ENCODE measurements around the gene PDK2.

PDK2 gene

GRCh38 chr17:50134206-50135110 is 39.3 kb downstream of the PDK2 start:
- no peak for DNase-seq (ENCODE audit: low read depth in 1 of 2, low spot score in 1 of 2)

DNA sequence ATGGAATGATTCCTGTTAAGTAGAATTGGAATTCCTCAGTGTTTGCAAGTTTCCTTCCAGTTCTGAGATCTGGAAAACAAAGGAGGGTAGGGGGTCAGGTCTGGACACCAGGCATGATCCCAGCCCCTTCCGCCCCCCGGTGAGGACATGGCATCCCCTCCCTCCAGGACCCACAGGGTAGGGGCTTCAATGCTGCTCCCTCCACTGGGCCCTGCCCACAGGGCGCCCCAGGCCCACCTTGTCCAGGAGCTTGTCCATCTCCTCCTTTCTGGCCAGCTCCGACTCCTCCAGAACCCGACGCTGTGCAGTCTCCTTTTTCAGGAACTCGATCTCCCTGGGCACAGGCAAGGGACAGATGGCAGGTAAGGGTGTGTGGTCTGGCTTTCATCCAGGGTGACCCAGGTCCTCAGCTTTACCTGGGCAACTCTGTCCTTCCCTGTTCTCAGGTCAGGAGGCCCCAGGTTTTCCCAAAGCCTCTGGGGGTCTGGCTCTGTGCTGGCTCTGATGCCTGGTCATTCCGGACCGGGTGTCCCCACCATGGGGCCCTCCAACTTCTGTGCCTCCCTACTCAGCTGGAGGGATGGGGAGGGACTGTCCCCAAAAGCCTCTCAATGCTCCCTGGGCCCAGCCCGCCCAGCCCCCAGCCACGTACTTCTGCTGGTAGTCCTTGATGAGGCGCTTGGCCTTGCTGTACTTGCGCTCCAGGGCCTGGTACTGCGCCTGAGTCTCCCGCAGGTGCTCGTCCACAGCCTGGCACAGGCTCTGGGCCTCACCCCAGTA is 40.4 kb downstream of the PDK2 start:
- no peak for DNase-seq (ENCODE audit: low read depth in 1 of 2, low spot score in 1 of 2)

DNA sequence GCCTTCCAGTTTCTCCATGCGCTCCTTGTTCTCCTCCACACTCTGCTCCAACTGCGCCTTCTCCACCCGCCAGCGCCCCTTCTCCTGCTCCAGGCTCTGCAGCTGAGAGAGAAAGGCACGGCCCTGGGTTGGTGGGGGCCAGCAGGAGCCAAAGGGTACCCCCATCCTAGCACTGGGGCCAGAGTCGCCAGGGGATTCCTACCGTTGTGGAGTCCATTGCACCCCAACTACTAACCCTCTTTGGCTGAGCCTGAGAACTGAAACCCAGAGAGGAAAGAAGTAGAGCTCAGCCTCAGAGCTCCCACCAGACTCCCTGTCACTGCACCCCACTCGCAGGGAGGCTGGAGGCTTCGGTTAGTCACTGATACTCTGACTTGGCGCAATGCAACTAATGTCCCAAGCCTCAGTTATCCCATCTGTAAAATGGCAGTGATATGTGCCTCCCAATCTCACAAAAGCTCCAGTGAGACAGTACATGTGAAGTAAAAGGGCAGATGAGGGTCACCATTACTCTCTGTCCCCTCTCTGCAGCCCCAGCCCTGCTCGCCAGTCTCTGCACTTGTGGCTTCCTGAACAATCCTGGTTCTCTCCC is 41.0 kb downstream of the PDK2 start:
- no peak for DNase-seq (ENCODE audit: low read depth in 1 of 2, low spot score in 1 of 2)

DNA sequence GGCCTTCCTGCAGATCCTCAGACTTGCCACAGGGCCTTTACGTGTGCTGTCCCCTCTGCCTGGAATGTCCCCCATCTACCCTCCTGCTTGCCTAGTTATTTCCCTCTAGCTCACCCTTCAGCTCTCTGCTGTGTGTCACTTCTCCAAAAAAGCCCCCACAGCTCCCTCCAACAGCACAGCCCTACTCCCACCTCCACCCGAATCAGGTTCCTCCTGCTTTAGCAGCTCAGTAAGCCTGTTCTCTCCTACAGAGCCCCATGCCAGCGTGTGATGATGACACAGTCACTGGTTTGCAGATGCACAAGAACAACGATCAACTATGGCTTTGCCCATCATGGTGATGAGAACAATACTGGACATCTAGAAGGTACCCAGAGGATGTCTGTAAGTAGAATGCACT is 41.9 kb downstream of the PDK2 start:
- DNase-seq (ENCODE audit: low read depth in 1 of 2, low spot score in 1 of 2): no peak

DNA sequence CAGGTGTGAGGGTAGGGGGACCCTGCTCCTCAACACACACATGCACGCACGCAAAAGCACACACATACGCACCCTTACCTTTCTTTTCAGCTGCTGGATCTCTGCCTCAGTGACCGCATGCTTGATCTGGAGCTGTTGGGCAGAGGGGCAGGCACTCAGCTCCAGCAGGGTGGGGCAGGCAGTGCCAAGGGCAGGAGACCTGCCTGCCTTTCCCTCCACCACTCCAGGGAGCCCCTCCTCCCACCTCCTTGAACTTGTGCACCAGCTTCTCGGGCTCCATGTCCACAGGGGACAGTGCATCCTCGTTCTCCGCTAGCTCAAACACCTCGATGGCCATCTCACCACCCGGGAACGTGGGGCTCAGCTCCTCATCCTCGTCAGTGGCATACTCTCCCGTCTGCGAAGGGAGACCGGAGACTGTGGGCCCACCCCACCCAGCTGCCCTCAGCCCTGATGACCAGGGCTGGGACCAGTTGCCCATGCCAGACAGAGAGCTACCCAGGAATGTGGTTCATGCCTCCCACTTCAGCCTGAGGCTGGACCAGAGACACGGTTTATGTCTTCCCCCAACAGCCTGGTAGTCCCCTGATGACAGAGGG is 44.1 kb downstream of the PDK2 start:
- DNase-seq (ENCODE audit: low read depth in 1 of 2, low spot score in 1 of 2): no peak

GRCh38 chr17:50139950-50140885 is 45.1 kb downstream of the PDK2 start:
- peak; percentile 67 to 70 for DNase-seq (ENCODE audit: low read depth in 1 of 2, low spot score in 1 of 2)

DNA sequence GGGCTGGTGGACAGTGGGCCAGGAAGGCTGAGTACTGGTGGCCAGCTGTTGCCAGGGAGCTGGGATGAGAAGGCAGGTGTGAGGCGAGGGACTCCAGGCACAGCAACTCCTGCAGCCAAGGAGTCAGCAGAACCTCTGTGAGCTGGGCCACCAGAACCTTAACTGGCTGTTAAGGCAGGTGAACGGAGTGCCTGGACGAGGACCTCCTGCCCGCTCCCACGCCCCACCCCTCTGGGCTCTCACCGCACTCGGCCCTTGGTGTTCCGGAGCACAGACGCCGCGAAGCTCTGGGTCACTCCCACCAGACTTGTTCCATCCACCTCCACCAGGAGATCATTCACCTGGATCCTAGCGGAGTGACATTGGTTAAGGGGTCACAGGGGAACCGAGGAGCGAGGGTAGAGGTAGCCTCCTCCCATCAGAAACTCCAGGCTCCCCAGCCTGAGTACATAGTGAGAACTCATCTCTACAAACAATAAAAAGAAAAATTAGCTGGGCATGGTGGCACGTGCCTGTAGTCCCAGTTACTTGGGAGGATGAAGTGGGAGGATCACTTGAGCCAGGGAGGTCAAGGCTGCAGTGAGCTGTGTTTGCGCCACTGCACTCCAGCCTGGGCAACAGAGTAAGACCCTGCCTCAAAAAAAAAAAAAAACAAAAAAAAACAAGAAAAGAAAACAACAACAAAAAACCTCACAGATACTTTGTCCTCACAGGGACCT is 46.0 kb downstream of the PDK2 start:
- DNase-seq (ENCODE audit: low read depth in 1 of 2, low spot score in 1 of 2): no peak

- no peak for DNase-seq (ENCODE audit: low read depth in 1 of 2, low spot score in 1 of 2)
Observed at GRCh38 chr17:50141745-50142110, 46.6 kb downstream of the PDK2 start.

GRCh38 chr17:50143461-50144176 is 48.5 kb downstream of the PDK2 start:
- no peak for DNase-seq (ENCODE audit: low read depth in 1 of 2, low spot score in 1 of 2)

DNA sequence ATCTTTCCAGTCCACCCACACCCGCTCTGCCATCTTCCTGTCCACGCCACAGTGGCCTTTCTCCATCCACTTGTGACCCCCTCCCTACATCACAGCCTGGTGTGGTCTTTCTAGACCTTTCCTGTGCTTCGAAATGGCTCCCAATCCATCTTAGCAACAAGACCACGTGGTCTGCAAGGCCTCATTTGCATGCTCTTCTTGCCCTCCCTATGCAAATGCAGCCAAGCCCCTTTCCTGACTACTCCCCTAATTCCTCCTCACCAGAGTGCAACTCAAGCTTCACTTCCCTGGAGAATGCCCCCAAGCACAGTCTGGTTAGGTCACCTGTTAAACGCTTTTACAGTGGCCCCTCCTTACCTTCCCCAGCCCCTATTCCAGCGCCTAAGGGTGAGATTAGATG is 49.2 kb downstream of the PDK2 start:
- no peak for DNase-seq (ENCODE audit: low read depth in 1 of 2, low spot score in 1 of 2)

DNA sequence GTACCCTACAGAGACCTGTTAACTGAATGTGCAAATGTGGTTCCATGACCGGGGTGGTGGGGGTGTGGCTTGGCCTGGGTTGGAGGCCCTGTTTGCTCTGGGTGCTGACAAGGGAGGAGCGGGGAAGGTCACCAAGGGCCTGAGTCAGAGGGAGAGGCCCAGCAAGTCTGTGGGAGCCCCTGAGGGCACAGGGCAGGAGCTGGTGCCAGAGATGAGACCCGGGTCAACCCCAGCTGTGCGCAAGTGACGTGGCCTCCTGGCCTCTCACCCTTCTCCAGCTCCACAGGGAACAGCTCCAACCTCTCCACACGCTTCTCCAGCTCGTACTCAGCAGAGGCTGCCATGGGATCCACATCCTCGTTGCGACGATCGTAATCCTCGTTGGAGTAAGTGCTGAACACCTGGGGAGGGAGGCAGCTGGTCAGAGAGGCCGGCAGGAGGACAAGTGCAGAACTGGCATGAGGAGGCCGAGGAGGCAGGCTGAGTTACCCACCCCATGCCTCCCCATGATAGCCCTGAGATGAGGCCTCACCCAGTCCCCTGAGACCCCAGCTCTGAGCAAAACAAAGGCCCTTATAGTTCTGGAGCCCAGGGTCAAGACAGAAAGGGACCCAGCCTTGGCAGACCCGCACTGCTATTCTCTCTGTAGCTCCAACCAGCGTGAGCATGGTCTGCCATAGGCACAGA is 49.8 kb downstream of the PDK2 start:
- no peak for DNase-seq (ENCODE audit: low read depth in 1 of 2, low spot score in 1 of 2)

DNA sequence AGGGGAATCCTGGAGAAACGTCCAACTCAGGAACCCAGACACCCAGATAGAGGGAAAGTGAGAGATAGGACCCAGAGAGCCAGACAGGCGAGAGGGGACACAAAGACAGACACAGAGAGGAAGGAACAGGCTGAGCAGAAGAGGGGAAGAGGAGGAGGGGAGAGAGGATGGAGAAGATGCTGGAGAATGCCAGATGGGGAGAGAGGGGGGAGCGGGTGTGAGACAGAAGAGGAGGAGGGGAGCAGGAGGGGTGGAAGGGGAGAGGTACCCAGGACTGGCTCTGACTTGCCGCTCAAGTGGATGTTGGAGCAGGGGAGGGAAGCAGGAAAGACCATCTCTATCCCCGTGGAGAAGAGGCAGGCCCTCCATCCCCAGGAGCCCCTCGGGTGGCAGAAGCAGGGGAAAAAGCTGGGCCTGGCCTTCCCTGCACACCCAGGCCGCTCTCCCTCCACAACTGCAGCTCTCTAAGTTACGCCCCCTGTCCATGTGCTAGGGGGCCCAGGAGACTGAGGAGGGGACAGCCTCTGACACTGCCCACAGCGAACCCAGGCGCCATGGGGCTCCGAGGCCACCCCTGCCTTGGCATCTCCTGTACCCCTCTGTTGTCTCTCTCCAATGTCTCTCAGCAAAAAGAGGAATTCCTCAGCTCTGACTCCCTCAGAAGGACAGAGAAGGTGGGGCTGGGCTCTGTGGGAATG is 50.5 kb downstream of the PDK2 start:
- no peak for DNase-seq (ENCODE audit: low read depth in 1 of 2, low spot score in 1 of 2)

DNA sequence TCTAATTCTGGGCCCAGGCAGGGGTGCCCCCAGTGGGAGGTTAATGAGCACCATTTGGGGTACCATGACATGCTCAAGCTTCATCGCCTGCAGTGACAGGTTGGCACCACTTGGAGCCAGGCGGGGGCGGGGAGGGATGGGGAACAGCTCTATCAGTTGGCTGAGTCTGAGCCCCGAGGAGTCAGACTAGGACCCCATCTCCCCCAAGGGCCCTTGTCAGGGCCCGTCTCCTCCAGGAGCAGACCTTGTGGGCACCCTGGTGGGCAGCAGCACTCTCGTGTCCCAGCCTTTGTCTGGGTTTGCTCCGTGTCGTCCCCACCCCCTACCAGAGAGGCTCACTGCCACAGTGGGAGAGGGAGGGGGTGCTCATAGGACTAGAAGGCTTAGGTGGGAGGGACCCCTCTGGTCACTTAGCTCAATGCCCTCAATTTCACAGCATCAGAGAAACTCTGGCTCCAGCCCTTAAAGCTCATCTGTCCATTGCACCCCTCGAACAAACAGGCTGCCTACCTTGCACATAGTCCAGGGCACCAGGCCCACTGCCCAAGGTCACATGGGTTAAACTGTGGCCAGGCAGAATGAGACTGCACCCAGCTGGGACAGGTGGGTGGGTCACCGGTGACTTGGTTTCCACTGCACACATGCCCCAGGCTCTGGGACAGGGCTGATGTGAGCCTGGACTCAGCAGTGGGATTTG is 51.2 kb downstream of the PDK2 start:
- DNase-seq (ENCODE audit: low read depth in 1 of 2, low spot score in 1 of 2): no peak

DNA sequence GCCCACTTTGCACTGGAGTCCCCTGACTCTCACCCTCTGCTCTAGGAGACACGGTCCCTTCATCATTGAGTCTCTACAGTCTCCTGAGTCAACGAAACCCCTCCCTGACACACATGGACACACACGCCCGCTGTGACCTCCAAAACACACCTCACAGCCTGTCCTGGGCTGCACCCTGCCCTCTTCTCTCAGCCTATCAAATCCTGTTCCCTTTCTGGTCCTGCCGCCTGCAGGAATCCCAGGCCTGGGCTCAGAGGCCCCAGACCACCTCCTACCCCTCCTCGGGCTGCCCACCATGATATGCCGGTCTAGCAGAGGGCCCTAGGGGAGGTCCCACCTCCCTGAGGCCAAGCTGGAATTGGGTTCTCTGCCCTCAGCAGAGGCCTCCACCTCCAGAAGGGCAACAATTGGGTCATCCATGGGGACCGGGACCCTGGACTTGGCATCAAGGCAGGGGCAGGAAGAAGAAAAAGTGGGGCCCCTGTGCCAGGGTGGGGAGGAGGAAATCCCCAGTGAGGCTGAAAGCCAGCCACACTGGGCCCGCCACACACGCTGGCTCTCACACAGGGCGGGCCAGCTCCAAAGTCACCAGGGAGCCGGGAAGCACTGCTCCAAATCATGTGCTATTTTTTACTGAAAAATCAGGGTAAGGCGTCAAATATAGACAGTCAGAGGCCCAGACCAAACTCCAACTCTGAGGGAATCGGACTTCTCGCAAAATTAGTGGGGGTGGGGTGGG is 51.9 kb downstream of the PDK2 start:
- no peak for DNase-seq (ENCODE audit: low read depth in 1 of 2, low spot score in 1 of 2)

DNA sequence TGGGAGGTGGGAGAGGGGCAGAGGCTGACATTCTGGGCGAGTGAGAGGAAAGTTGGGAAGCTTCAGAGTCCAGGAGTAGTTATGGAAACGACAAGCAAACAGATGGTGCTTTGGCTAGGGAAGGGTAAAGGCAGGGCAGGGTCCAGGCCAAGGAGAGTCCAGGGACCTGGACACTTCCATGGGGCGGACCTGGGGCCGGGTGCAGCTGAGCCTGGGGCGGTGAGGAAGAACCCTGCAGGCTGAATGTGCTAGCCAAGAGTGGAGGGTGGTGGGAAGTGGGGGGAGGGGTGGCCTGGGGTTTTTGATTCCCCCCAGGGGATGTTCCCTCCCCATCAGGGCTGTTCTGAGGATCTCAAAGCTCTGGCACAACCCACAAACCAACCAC is 52.7 kb downstream of the PDK2 start:
- DNase-seq (ENCODE audit: low read depth in 1 of 2, low spot score in 1 of 2): no peak

DNA sequence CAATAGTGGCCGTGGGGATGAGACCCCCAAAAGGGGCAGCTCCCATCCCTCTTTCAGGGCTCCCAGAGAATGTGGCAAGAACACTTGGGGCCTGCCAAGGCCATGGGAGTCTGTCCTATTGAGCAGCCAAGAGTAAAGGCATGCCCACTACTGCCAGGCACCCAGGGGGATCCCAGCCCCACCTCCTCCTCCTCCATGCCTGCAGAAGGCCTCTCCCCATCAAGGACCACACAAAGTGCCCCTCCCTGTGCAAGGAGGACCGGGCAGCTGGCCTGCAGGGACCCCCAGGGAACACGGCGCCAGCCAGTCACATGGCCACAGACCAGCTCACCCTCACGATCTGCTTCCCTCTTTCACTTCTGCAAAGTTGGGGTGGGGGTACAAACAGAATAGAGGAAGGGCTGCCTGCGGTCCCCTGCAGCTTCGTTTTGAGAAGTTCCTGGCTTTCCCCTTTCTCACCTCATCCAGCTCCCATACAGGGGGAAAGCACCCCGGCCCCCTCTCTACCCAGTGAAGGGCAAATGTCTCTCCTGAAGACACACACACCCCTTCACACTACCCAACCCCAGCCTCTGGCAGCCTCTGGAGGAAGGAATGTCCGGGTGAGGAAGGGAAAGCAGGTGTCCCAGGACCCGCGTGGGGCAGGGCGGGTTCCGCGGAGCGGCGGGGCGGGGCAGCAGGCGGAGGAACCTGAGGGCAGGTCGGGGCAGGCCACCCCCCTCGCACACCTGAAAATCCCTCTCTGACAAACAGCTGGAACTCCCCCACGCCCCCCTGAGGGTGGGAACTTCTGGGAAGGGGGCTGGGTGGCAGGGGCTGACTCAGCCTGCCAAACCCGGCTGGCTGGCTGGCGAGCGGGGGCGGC is 53.3 kb downstream of the PDK2 start:
- DNase-seq (ENCODE audit: low read depth in 1 of 2, low spot score in 1 of 2): peak; percentile 53 to 80

Data from stimulated activated CD4-positive, alpha-beta T cell treated with anti-CD3 and anti-CD28 coated beads, Interleukin-15, amount 100 ng/mL, for 1 hour (primary cell).